IPS DF 6.9 (cell line): Measurements from ENCODE around the gene RPL31.

Source experiments
- DNase-seq: peaks from one replicate; pipeline ENCODE4 v3.0.0-alpha.2; 2013; ENCODE audit warnings: low read depth, low spot score
- H3K27ac ChIP-seq: one replicate; pipeline ENCODE4 v1.5.1; 2013; ENCODE audit warnings: low read length, control low read depth
- H3K27me3 ChIP-seq: 2 replicates; pipeline ENCODE4 v1.6.1; 2013; ENCODE audit warnings: mild to moderate bottlenecking, low read length; ENCODE audit not compliant: control insufficient read depth, insufficient read depth
- H3K36me3 ChIP-seq: 2 replicates; pipeline ENCODE4 v1.6.1; 2013; ENCODE audit warnings: low read length; ENCODE audit not compliant: control insufficient read depth, insufficient read depth
- H3K4me1 ChIP-seq: 2 replicates; pipeline ENCODE4 v1.6.1; 2013; ENCODE audit warnings: low read length; ENCODE audit not compliant: control insufficient read depth, insufficient read depth
- H3K4me3 ChIP-seq: 2 replicates; pipeline ENCODE4 v1.5.1; 2013; ENCODE audit warnings: mild to moderate bottlenecking, low read length
- H3K9me3 ChIP-seq: 2 replicates; pipeline ENCODE4 v1.6.1; 2013; ENCODE audit warnings: low read length, inconsistent platforms; ENCODE audit not compliant: control insufficient read depth, insufficient read depth
- WGBS: extraction: QIAGEN DNeasy Blood & Tissue Kit; methylation state at CpG from one replicate; pipeline ENCODE4 v1.1.7; 2013; ENCODE audit warnings: mixed read lengths, missing lambda C conversion rate; ENCODE audit not compliant: insufficient read length, insufficient coverage; 5-methylcytosine and 5-hydroxymethylcytosine counted together

The RPL31 gene

DNA sequence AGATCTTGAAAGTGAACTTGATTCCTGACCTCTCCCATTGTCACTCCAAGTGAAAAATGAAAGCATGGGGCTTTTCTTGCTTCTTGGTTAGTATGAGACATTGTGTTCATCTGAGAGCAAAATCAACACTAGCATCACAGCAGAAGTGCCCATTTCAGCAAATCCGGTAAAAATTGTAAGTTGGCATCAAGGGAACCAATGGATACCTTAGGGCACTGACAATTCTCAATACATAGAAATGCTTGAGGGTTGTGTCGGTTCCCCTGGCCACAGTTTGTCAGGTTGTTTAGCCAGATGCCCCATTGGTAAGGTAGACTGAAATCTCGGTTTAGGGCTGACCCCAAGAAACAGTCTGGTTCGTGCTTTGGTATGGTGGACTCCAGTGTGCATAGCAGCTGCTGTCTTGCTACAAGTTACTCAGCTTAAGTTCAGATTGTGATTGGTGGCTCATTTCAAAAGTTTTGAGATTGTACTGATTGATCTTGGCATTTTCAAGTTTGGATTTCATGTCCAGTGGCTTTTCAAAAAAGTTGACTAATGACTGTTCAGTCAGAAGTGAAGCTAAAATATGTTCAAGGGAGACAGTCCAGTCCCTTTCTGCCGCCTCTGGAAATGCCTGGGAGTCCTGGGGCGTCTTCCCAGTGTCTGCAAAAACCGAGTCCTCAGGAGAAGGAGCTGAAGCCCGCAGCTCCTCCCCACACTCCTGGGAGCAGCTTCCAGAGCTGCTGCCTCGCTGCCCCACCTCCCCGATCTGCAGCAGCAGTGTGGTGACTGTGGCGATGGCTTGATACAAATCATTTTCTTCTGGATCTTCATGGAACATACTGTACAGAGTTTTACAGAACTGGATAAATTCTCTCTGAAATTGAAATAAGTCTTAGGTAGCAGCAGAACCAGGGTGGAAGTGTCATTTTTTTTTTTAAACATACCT, 5.6 kb downstream of the RPL31 start:
- peaks cover 36% of the 10 kb centered on the region for H3K36me3 ChIP-seq
- no peak overlapping the region for H3K27ac ChIP-seq
- DNase-seq, result no peak
- no peaks in the 10 kb centered on the region for H3K27me3 ChIP-seq
- H3K9me3 ChIP-seq, result no peaks in the 10 kb centered on the region
- no peak overlapping the region for H3K4me3 ChIP-seq
- no peaks in the 10 kb centered on the region for H3K4me1 ChIP-seq
- WGBS, result no CpG with 5 or more reads among the region's 11 CpGs

DNA sequence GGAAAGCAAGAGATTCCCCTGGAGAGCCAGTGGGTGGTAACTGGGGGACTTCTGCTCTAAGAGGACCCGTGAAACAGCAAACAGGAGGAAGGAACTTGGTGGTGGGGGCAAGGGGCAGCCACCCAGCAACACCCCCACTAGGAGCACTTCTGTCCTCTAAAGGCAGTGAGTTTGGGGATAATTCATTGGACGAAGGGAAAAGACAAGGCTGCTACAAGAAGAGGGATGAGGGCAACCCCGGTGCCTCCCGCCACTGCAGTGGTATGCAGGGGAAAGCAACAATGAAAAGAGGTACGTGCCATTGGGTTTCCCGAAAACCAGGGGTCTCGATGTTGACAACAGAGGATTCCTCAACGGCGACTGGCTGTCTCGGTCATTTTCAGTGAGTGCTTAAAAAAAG, 9.1 kb downstream of the RPL31 start:
- Histone ChIP-seq H3K4me1 (no peaks in the 10 kb centered on the region), H3K36me3 (peaks cover 11% of the 10 kb centered on the region), H3K27me3 (no peaks in the 10 kb centered on the region), H3K4me3 (no peak overlapping the region), H3K27ac (no peak overlapping the region), H3K9me3 (no peaks in the 10 kb centered on the region)
- DNase-seq, result no peak
- WGBS, result no CpG with 5 or more reads among the region's 10 CpGs

DNA sequence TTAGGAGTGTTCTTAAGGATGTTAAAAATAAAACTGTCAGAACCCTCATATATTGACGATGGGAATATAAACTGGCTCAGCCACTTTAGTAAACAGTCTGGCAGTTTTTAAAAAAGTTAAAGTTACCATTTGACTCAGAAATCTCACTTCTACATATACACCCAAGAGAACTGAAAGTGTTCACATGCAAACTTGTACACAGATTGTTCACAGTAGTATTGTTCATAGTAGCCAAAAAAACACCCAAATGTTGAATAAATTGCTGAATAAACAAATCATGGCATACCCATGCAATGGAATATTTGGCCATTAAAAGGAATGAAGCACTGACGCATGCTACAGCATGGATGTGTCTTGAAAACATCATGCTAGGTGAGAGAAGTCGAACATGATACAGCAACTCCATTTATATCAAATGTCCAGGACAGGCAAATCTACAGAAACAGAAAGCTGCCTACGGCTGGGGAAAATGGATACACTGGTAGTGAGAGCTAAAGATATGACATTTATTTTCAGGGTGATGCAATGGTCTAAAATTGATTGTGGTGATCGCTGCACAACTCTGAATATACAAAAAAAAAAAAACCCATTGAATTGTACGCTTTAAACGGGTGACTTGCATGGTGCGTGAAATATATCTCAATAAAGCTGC, 10.1 kb downstream of the RPL31 start:
- Histone ChIP-seq H3K9me3 (no peaks in the 10 kb centered on the region), H3K27ac (no peak overlapping the region), H3K4me1 (no peaks in the 10 kb centered on the region), H3K36me3 (peaks cover 9% of the 10 kb centered on the region), H3K27me3 (no peaks in the 10 kb centered on the region), H3K4me3 (no peak overlapping the region)
- WGBS, result no CpG with 5 or more reads among the region's 8 CpGs
- DNase-seq, result no peak

DNA sequence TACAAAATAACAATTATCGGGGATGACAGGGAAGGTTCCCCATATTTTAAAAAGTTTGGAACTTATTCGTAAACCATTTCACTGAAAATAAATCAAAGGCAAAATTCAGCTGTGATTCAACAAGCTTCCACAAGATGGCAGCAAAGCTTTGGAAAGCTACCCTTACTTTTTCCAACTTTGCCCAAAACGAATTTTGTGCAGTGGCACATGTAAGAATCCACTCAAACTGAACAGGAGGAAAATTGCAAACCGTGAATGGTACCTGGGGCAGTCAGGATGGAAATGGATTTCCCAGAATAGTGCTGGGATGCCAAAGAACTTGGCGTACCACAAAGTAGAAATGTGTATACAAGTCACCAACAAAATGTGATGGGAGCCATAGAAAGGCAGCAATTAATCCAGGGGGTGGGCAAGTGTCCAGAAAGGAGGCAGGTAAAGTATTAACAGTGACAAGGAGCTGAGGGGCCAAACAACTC, 10.7 kb downstream of the RPL31 start:
- Histone ChIP-seq H3K4me3 (no peak overlapping the region), H3K27ac (no peak overlapping the region), H3K27me3 (no peaks in the 10 kb centered on the region), H3K9me3 (no peaks in the 10 kb centered on the region), H3K4me1 (no peaks in the 10 kb centered on the region), H3K36me3 (peaks cover 4% of the 10 kb centered on the region)
- DNase-seq, result no peak
- no CpG with 5 or more reads among the region's 5 CpGs for WGBS

DNA sequence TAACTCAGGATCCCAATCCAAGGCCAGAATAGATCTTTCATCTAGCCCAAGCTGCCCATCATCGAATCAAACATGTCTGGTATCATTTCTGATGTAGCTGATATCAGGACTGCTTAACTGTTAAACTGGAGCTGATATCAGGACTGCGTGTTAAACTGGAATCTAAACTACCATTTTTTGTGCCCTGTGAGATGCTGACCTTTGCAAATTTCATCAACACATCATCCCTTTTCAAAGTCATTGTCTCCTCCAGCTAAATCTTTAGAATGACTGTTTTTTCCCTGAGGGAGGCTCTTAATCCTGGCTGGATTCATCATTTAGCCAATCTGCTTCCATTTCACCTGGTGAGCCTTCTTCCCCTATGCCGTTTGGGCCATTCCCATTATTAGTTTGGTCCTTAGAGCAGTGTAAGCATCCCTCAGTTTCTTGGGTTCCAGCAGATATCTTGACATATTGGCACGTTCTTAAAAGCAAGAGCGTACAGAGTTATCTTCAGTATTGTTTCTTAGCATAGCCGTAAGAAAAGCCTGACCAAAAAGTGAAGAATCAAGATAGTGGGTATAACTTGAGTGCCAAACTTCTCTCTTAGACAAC, 12.3 kb downstream of the RPL31 start:
- H3K27ac ChIP-seq, result no peak overlapping the region
- no peaks in the 10 kb centered on the region for H3K9me3 ChIP-seq
- DNase-seq, result no peak
- no CpG with 5 or more reads among the region's 6 CpGs for WGBS
- no peaks in the 10 kb centered on the region; the same call in 1 of the 2 replicates for H3K36me3 ChIP-seq
- H3K27me3 ChIP-seq, result no peaks in the 10 kb centered on the region
- H3K4me1 ChIP-seq, result no peaks in the 10 kb centered on the region
- no peak overlapping the region for H3K4me3 ChIP-seq

DNA sequence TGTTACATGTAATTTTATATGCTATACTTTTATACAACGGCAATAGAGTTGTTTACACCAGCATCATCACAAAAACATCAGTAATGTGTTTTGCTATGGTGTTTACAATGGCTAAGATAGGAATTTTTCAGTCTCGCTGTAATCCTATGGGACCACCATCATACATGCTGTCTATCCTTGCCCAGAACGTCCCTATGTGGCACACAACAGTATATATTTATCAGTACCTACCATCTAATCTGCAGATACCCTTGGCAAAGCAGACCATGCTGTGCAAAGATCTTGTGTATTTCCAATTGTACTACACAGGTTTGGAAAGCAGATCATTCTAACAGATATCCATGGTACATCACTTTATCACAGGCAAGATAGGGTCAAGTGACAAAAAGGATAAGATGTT, 15.3 kb downstream of the RPL31 start:
- Histone ChIP-seq H3K4me3 (no peak overlapping the region), H3K9me3 (no peaks in the 10 kb centered on the region), H3K27ac (no peak overlapping the region), H3K27me3 (no peaks in the 10 kb centered on the region), H3K4me1 (no peaks in the 10 kb centered on the region), H3K36me3 (peaks cover 4% of the 10 kb centered on the region; the same call in 1 of the 2 replicates)
- WGBS, result no CpG with 5 or more reads among the region's 3 CpGs
- no peak for DNase-seq

DNA sequence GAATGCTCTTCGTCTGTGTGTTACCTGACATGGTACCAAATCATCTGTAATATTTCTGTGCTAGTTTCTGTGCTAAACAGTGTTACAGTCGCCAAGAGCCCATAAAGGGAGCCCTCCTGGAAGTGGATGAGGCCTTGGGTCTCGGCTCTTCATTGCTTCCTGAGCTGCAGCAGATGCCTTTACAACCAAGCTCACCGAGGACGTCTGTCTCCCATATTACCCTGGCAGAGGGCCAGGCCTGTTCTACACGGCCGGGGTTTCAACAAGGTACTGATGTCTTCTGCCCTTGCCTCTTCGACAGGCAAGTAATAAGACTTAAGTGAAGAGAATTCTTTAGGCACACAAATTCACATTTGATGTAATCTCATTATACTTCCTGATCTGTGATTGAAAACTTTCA, 16.8 kb downstream of the RPL31 start:
- no peak overlapping the region for H3K27ac ChIP-seq
- H3K9me3 ChIP-seq, result no peaks in the 10 kb centered on the region
- H3K36me3 ChIP-seq, result peaks cover 4% of the 10 kb centered on the region; the same call in 1 of the 2 replicates
- H3K4me1 ChIP-seq, result no peaks in the 10 kb centered on the region
- no peaks in the 10 kb centered on the region for H3K27me3 ChIP-seq
- no peak for DNase-seq
- H3K4me3 ChIP-seq, result no peak overlapping the region
- WGBS, result no CpG with 5 or more reads among the region's 8 CpGs

DNA sequence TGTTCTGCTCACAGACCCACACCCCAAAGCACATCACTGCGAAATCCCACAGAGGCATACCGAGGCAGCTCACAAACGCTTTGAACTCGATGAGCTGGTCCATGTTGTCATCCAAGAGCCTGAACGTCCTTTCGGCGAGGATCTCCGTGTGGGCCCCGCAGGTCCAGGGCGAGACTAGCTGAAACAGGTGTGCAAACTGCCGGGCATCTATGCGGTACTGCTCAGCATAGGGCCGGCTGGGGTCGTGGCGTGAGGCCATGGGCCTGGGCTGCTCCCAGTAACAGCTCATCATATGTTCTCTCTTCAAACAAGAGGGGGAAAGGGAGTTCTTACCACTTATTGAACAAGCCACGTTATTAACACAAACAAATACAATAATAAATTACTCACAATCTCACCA, 20.1 kb downstream of the RPL31 start:
- Histone ChIP-seq H3K36me3 (0 out of 2 replicates have a peak, but pooled peaks cover 4% of the 10 kb centered on the region), H3K9me3 (no peaks in the 10 kb centered on the region), H3K27ac (no peak overlapping the region), H3K4me3 (no peak overlapping the region), H3K27me3 (no peaks in the 10 kb centered on the region), H3K4me1 (peaks cover 4% of the 10 kb centered on the region)
- DNase-seq, result no peak
- WGBS, result 100% methylated on average over 1 of the region's 16 CpGs

DNA sequence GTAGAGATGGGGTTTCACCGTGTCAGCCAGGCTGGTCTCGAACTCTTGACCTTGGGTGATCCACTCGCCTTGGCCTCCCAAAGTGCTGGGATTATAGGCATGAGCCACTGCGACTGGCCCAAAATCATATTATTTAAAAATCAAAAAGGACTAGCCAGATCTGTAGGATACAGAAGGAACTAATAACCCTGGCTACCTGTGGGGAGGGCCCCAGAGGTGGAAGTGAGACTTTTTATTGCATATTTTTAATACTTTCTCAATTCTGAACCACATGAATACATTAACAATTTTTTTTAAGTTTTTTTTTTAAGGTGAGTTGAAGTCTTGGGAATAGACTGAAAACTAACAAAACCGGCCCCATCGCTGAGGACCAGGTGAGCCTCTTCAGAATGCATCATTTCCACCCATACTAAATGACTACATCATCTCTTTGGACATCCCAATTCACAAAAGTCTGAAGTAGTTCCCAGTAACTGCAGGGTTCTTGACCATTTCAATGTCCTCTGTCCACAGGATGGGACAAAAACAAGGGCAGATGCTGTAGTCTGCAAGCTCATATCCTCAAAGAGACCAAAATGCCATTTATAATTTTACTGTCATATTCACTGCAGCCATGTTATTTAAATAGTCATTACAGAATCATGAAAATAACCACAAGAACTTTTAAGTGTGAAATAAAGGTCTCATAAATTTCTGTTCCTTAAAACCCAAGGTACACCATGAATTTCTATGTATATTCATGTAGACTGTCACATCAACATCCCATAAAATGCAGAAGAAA, 21.4 kb downstream of the RPL31 start:
- DNase-seq, result no peak
- no peak overlapping the region for H3K4me3 ChIP-seq
- no CpG with 5 or more reads among the region's 6 CpGs for WGBS
- 0 out of 2 replicates have a peak, but pooled peaks cover 4% of the 10 kb centered on the region for H3K36me3 ChIP-seq
- peaks cover 4% of the 10 kb centered on the region for H3K4me1 ChIP-seq
- no peaks in the 10 kb centered on the region for H3K9me3 ChIP-seq
- no peak overlapping the region for H3K27ac ChIP-seq
- no peaks in the 10 kb centered on the region for H3K27me3 ChIP-seq

DNA sequence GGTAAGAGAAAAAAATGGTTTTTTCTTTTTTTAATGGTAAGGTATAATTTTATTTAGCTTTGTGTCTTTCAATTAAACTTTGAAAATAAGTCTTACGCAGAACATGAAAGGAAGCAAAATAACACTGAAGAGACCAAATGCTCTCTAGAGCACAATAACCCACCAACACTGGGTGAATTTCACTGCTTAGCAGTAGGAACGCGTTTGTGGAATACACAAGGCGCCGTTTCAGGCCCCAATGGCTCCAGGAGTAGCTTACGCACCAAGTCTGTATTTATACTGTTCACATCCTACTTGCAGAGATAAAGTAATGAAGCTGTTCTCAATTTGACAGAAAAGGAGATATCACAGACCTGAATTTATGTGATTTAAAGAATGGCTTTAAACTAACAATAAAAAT, 23.5 kb downstream of the RPL31 start:
- no peaks in the 10 kb centered on the region for H3K27me3 ChIP-seq
- DNase-seq, result no peak
- H3K4me1 ChIP-seq, result peaks cover 4% of the 10 kb centered on the region
- H3K4me3 ChIP-seq, result no peak overlapping the region
- H3K36me3 ChIP-seq, result 0 out of 2 replicates have a peak, but pooled peaks cover 7% of the 10 kb centered on the region
- H3K9me3 ChIP-seq, result no peaks in the 10 kb centered on the region
- no CpG with 5 or more reads among the region's 6 CpGs for WGBS
- H3K27ac ChIP-seq, result no peak overlapping the region
